Body of pancreas (tissue), 4 donors: Measurements from ENCODE around the gene LRRC59.
A peak's percentile ranks its signal among the peaks of the same experiment; 100 is the strongest.

Source experiments
- CTCF ChIP-seq, 7 experiments: fragments of 450-650 bp in 4 of 7; fragments of 200-600 bp in 3 of 7; sonication (generic) in 3 of 7; IDR thresholded peaks; one replicate each; pipeline ENCODE4 v1.5.1; 2016 to 2019; ENCODE audit warnings: antibody characterized with exemption in 7 of 7
- POLR2A ChIP-seq, 3 donors: fragments of 450-650 bp; IDR thresholded peaks; one replicate each; pipeline ENCODE4 v1.6.1; 2016; ENCODE audit warnings: antibody characterized with exemption in 3 of 3, mild to moderate bottlenecking in 2 of 3

GRCh38 chr17:50345432-50346312, 51.7 kb downstream of the LRRC59 start, which contains the start of gene XYLT2:
- TF ChIP-seq POLR2A (IDR thresholded peaks at IDR 0.05) (peak; percentile 39 to 62 (median 57)), CTCF (IDR thresholded peaks at IDR 0.05) (peak in 1 of 7 experiments; percentile 5)
